Sigmoid colon (tissue), 4 donors: ENCODE results near the gene HPSE.

ENCODE experiments used
- CTCF ChIP-seq, 4 experiments: fragments of 450-650 bp in 3 of 4; fragments of 200-600 bp in 1 of 4; IDR thresholded peaks; one replicate each; pipeline ENCODE4 v1.5.1; 2016 to 2019; ENCODE audit warnings: antibody characterized with exemption in 4 of 4, mild to moderate bottlenecking in 3 of 4, moderate library complexity in 2 of 4
- EP300 ChIP-seq, 4 donors: sonication (generic); formaldehyde crosslinking; IDR thresholded peaks; one replicate each; pipeline ENCODE4 v1.6.1; 2017; ENCODE audit warnings: antibody characterized with exemption in 4 of 4
- POLR2A ChIP-seq, 2 donors: fragments of 450-650 bp; IDR thresholded peaks; one replicate each; pipeline ENCODE4 v1.6.1; 2016; ENCODE audit warnings: antibody characterized with exemption in 2 of 2, mild to moderate bottlenecking in 2 of 2, moderate library complexity in 2 of 2
- POLR2AphosphoS5 ChIP-seq, 4 donors: sonication (generic); formaldehyde crosslinking; IDR thresholded peaks; one replicate each; pipeline ENCODE4 v1.6.1; 2017; ENCODE audit warnings: antibody characterized with exemption in 4 of 4

- TF ChIP-seq CTCF (IDR thresholded peaks at IDR 0.05) (no peak), EP300 (IDR thresholded peaks at IDR 0.05) (no peak), POLR2AphosphoS5 (IDR thresholded peaks at IDR 0.05) (no peak), POLR2A (IDR thresholded peaks at IDR 0.05) (no peak)
Observed at GRCh38 chr4:83371936-83372335, 37.3 kb upstream of the HPSE start.
